Measurements from ENCODE around the gene RUBCNL.

GRCh38 chr13:46388308-46388707 is 1.3 kb upstream of the RUBCNL start:
- TF ChIP-seq ZNF274 (IDR thresholded peaks at IDR 0.05; ENCODE audit: low read depth, low read length) (no peak), YY1 (IDR thresholded peaks at IDR 0.05; ENCODE audit: insufficient read depth, insufficient read length) (no peak)

Measured in NT2/D1 (cell line).